GM12801 (cell line): Measurements from ENCODE around the gene PIEZO2.

Source experiments
- TF ChIP-seq, protein P1 (sequence below): IDR thresholded peaks from one replicate; pipeline ENCODE4 v1.5.1; 2011; ENCODE audit warnings: control low read depth; ENCODE audit not compliant: insufficient read length; ENCODE audit errors: extremely low read depth

Gene PIEZO2

DNA sequence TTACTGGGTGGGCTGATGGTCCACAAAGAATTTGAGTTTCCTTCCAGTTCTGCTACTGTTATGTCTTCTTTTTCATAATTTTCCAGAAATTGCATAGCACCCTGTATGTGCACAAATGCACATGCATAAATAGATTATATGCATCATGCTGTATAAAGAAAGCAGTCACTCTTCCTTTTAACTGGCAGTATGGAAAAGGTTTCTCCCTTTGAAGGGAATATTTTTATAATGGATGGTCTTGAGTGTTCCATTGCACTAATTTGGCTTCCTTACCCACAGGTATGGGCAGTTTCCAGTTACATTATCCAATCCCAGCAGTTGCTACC lies 469.1 kb downstream of the PIEZO2 start:
- TF ChIP-seq, protein P1, sequence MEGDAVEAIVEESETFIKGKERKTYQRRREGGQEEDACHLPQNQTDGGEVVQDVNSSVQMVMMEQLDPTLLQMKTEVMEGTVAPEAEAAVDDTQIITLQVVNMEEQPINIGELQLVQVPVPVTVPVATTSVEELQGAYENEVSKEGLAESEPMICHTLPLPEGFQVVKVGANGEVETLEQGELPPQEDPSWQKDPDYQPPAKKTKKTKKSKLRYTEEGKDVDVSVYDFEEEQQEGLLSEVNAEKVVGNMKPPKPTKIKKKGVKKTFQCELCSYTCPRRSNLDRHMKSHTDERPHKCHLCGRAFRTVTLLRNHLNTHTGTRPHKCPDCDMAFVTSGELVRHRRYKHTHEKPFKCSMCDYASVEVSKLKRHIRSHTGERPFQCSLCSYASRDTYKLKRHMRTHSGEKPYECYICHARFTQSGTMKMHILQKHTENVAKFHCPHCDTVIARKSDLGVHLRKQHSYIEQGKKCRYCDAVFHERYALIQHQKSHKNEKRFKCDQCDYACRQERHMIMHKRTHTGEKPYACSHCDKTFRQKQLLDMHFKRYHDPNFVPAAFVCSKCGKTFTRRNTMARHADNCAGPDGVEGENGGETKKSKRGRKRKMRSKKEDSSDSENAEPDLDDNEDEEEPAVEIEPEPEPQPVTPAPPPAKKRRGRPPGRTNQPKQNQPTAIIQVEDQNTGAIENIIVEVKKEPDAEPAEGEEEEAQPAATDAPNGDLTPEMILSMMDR: no peak

DNA sequence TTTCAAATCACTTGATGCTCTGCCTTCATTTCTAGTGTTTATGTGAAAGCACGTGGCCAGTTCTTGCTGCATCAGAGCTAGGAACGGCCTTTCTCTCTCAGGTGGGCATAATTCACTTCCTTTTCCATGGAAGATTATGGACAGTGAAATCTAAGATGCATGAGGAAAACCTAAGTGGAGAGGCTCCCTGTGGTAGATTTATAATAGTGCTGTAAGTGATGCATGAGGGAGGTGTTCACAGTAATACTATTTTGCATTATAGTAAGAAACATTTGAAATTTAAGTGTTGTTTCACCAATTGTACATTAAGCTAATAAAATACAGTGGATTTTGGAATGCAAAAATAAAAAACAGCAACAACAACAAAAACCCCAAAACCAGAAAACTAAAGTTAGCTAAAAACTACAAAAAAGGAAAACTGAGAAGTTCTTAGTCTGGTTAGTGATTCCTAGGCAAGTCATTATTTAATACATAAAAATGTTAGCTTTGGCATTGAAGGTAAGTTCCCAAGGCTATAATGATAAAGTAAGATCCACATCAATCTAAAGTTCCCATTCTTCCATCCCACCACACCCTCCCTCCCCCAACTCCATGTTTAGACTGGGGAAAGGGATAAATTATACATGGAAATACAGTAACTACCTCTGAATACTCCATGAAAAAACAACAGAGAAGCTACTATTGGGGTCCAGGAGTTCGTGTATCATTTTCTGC lies 469.7 kb downstream of the PIEZO2 start:
- TF ChIP-seq, protein P1: no peak

DNA sequence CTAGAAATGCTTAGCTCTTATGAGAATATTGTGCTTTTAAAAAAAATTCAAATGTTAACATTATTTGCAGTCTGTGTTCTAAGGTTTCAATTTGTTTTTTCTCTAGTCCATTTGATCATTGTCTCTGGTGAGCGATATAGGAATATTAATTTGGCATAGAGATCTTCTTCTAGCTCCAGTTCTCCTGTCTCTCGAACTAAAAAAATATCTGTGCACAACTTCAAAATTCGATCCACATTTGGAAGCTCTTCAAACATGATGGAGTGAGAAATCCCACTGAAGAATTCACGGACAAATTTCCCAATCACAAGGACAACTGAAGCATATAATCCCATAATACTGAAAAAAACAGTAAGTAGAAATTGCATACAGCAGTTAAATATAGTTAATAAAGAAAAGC lies 477.9 kb downstream of the PIEZO2 start:
- TF ChIP-seq, protein P1: no peak

DNA sequence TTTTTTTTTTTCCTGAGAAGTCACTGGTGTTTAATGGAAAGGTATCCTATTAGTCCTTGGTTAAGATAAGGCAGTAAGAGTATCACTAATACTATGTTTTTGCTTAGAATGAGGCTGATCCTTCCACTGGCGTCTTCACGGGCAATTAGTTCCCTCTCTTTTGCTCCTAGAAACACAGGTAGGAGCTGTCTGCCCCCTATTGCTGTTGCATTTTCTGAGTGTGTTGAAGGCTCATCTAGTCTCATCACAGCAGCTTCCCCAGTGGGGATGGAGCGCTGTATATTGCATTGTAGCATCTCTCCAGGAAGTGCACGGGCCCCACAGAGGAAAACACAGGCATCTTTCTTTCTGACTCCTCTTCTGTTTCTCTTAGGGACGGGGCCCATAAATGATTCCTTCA lies 478.5 kb downstream of the PIEZO2 start:
- TF ChIP-seq, protein P1: no peak

DNA sequence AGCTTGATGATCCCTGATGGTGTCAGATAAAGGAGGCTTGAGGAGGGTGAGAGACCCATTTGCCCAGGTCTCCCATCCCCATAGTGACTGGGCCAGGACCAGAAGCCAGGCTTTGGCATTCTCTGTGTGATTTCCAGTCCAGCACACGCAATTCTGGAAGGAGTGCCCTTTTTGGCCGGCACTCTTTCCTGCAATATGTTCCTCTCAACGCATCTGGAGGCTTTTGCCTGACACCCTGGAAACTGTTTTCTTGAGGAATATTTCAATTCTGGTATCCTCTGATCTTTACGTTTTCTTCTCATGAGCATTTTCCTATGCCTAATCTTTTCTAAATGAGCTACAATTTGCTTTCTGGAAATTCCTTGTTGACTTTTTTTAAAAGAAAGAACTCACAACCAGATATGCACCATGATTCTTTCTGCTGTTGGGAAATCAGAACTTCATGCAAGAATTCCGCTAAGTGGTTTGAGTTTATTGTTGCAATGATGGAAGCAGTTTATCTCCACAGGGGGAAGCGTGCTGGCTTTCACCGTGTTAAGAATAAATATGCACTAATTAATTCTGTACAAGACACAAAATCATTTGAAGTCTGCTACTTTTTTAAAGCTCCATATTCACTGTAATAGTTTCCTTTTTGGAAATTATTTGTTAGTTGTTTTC lies 479.8 kb downstream of the PIEZO2 start:
- TF ChIP-seq, protein P1: no peak

DNA sequence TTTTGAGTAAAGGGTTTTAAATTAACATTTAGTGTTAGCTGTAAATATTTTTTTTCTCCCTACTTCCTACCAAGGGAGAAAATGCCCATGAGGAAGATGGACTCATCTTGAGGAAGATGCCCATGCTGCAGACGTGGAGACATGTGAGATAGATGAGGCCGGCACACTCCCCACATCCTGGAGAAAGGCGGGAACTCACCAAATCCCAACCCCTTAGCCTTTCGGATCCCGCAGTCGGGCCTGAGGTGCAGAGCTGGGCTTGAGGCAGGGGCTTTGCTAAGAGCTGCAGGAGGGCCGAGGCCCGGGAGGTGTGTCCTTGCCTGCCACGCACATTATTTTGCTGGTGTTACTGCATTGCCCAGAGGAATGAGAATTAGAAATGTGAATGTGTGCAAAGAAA lies 485.6 kb downstream of the PIEZO2 start:
- TF ChIP-seq, protein P1: no peak

DNA sequence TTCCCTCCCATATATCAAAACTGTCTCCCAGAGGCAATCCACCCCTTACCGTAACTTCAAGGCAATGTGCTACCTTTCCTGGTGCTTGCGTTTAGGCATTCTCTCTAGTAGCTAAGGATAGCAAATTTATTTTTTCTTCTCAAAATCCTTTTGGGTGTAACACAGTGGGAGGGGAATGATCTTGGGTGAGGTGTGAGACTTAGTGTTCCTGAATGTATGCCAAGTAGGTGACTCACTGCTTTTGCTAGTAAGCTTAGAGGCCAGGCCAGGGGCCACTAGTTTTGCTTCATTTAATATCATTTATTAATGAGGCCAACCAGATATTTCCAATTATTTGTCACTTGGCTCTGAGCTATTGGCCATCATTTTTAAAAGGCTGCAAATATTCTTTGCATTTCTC lies 488.1 kb downstream of the PIEZO2 start:
- TF ChIP-seq, protein P1: no peak
